Neural crest cell (in vitro differentiated cells): ENCODE data around the gene LY6G6C. TPM values are rescaled to one million over a fixed set of nuclear protein-coding genes. Genes with fewer than 3 reads are reported as not detected.

Experiments
- DNase-seq: peaks from one replicate; pipeline ENCODE4 v3.0.0; 2021; ENCODE audit warnings: low read depth, mixed read lengths, low spot score
- H3K27ac Mint-ChIP-seq: one replicate; pipeline ENCODE4 v1.8.0; 2021; ENCODE audit warnings: mild to moderate bottlenecking, mixed read lengths; ENCODE audit not compliant: unreplicated experiment
- H3K27me3 Mint-ChIP-seq: 2 replicates; pipeline ENCODE4 v1.8.0; 2021; ENCODE audit warnings: low read depth, mild to moderate bottlenecking, mixed read lengths
- H3K36me3 Mint-ChIP-seq: 2 replicates; pipeline ENCODE4 v1.8.0; 2021; ENCODE audit warnings: low read depth, mild to moderate bottlenecking, mixed read lengths
- H3K4me1 Mint-ChIP-seq: 2 replicates; pipeline ENCODE4 v1.8.0; 2021; ENCODE audit warnings: mixed read lengths
- H3K4me3 Mint-ChIP-seq: one replicate; pipeline ENCODE4 v1.8.0; 2021; ENCODE audit warnings: mild to moderate bottlenecking, mixed read lengths
- H3K9me3 Mint-ChIP-seq: 2 replicates; pipeline ENCODE4 v1.8.0; 2021; ENCODE audit warnings: mixed read lengths
- CTCF ChIP-seq: fragments of 200-600 bp; sonication (generic); conservative IDR thresholded peaks from 2 replicates; pipeline ENCODE4 v1.5.0; 2021; ENCODE audit warnings: antibody characterized with exemption, mild to moderate bottlenecking
- total RNA-seq: library from RNA; stranded (reverse); gene quantifications from 2 replicates; pipeline ENCODE4 v1.2.1, GENCODE V29; 2021

Gene LY6G6C
- total RNA-seq, 1 donor from 2014 or later: 1.2 TPM

GRCh38 chr6:31736768-31737314 lies 15.3 kb upstream of the LY6G6C start:
- H3K4me1 Mint-ChIP-seq: peaks cover 83% of the 10 kb centered on the region
- H3K9me3 Mint-ChIP-seq: no peaks in the 10 kb centered on the region
- peak overlapping the region; percentile 100 for H3K27ac Mint-ChIP-seq
- DNase-seq: no peak
- peak overlapping the region; percentile 93 for H3K4me3 Mint-ChIP-seq
- TF ChIP-seq CTCF: no peak
- peaks cover 12% of the 10 kb centered on the region for H3K36me3 Mint-ChIP-seq
- no peaks in the 10 kb centered on the region for H3K27me3 Mint-ChIP-seq

GRCh38 chr6:31736021-31736767 lies 14.6 kb upstream of the LY6G6C start, which contains the start of gene CLIC1:
TSS of gene CLIC1 (minus strand) at chr6:31736530. CDS start at chr6:31736300, 230 bp downstream.
- no peaks in the 10 kb centered on the region for H3K27me3 Mint-ChIP-seq
- DNase-seq: peak; percentile 54
- H3K9me3 Mint-ChIP-seq: no peaks in the 10 kb centered on the region
- peak within 1 kb of the TSS; percentile 93 for H3K4me3 Mint-ChIP-seq
- peak within 1 kb of the TSS; percentile 100 for H3K27ac Mint-ChIP-seq
- H3K4me1 Mint-ChIP-seq: peaks cover 79% of the 10 kb centered on the region
- peaks cover 13% of the 10 kb centered on the region for H3K36me3 Mint-ChIP-seq
- TF ChIP-seq CTCF: no peak

GRCh38 chr6:31734821-31735406 lies 13.4 kb upstream of the LY6G6C start:
- Mint-ChIP-seq H3K27ac (peak overlapping the region; percentile 100), H3K4me1 (peaks cover 79% of the 10 kb centered on the region), H3K4me3 (peak overlapping the region; percentile 93), H3K27me3 (no peaks in the 10 kb centered on the region), H3K36me3 (peaks cover 17% of the 10 kb centered on the region), H3K9me3 (no peaks in the 10 kb centered on the region)
- no peak for DNase-seq
- no peak for TF ChIP-seq CTCF

DNA sequence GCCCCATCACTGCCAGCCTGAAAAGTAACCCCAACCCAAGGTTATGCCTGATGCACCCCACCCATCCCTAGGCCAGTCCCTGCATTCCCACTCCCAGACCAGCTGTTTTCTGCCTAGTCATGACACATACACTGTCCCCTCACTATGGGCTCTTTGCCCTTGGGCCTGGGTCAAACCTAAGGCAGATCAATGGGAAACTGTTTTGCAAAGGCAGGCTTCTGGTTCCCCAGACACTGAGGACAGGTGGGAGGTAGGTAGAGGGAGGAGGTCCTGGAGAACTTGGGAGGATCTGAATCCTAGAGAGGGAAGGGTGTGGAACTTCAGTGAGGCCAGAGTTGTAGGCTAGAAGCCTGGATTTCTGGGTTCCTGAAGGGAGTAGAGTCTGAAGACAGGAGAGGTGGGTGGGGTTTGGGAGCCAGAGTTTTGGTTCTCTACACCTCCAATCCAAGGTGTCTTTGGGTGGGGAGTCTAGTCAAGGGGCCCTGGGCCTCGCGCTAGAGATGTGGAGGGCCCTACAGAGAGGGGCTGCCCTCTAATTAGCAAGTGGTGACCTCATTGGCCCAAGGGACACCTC lies 12.8 kb upstream of the LY6G6C start:
- Mint-ChIP-seq H3K27ac (peak overlapping the region; percentile 93), H3K27me3 (peaks cover 2% of the 10 kb centered on the region), H3K4me3 (peak overlapping the region; percentile 93), H3K4me1 (peaks cover 75% of the 10 kb centered on the region), H3K9me3 (no peaks in the 10 kb centered on the region), H3K36me3 (peaks cover 19% of the 10 kb centered on the region)
- TF ChIP-seq CTCF: no peak
- DNase-seq: no peak

- Mint-ChIP-seq H3K9me3 (no peaks in the 10 kb centered on the region), H3K36me3 (peaks cover 21% of the 10 kb centered on the region), H3K4me1 (peaks cover 75% of the 10 kb centered on the region), H3K27ac (peak overlapping the region; percentile 43), H3K27me3 (peaks cover 4% of the 10 kb centered on the region), H3K4me3 (peak overlapping the region; percentile 93)
- DNase-seq: no peak
- no peak for TF ChIP-seq CTCF
Measured at GRCh38 chr6:31733734-31734133, 12.2 kb upstream of the LY6G6C start.
